Measurements from ENCODE around the gene ALPG.

Gene ALPG

DNA sequence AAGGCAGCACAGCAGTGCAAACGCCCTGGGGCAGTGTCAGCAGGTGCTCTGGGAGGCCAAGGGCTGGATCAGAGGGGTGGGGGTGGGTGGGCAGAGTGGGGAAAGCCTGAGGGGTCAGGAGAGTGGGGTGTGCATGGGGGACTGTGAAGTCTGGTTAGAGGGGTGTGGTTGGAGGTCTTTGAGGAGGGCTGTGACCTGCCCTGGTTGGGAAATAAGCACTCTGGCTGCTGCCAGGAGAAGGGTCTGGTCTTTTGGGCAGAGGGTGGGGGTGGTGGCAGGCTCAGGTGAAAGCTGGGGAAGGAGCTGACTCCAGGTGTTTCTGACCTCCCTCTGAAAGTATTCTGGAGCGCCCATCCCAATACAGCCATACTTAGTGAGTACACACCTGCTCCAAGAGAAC is 53.5 kb downstream of the ALPG start:
- no peak for DNase-seq
